Activated T-helper 1 cell treated with Interleukin-2 at 50 U/mL for 16 hours (primary cell): ENCODE measurements around the gene RORB.

Experiments
- DNase-seq: peaks from one replicate; pipeline ENCODE4 v3.0.0-alpha.2; 2020; ENCODE audit warnings: low read depth

Gene RORB

GRCh38 chr9:74496819-74497747, at the start of gene RORB:
Gene RORB (plus strand): TSS chr9:74497335. CDS start chr9:74497977, 642 bp downstream.
- no peak for DNase-seq

GRCh38 chr9:74447451-74448193, 49.5 kb upstream of the RORB start:
- no peak for DNase-seq

- no peak for DNase-seq
These were observed 48.1 kb upstream of the RORB start for GRCh38 chr9:74449060-74449459.

- DNase-seq: no peak
These were observed 38.3 kb upstream of the RORB start for GRCh38 chr9:74458832-74459231.

- DNase-seq: no peak
These were observed 33.3 kb upstream of the RORB start for GRCh38 chr9:74463825-74464224.

- no peak for DNase-seq
These were observed 18.5 kb upstream of the RORB start for GRCh38 chr9:74478606-74479005.

GRCh38 chr9:74479711-74480110, 17.4 kb upstream of the RORB start:
- no peak for DNase-seq

- DNase-seq: no peak
These were observed 9.7 kb upstream of the RORB start for GRCh38 chr9:74487395-74487794.

GRCh38 chr9:74493512-74493911, 3.6 kb upstream of the RORB start:
- DNase-seq: no peak

GRCh38 chr9:74494490-74494889, 2.6 kb upstream of the RORB start:
- DNase-seq: no peak

GRCh38 chr9:74496406-74496805, 729 bp upstream of the RORB start:
- DNase-seq: no peak

- DNase-seq: no peak
These were observed 849 bp downstream of the RORB start for GRCh38 chr9:74497748-74498620.

- DNase-seq: no peak
These were observed 1.5 kb downstream of the RORB start for GRCh38 chr9:74498621-74499095.

- DNase-seq: no peak
These were observed 2.0 kb downstream of the RORB start for GRCh38 chr9:74499111-74499601.

- no peak for DNase-seq
These were observed 2.8 kb downstream of the RORB start for GRCh38 chr9:74499770-74500583.

- no peak for DNase-seq
These were observed 3.4 kb downstream of the RORB start for GRCh38 chr9:74500584-74500924.

GRCh38 chr9:74501570-74501969, 4.4 kb downstream of the RORB start:
- DNase-seq: no peak

GRCh38 chr9:74503219-74503618, 6.1 kb downstream of the RORB start:
- no peak for DNase-seq

- no peak for DNase-seq
These were observed 6.5 kb downstream of the RORB start for GRCh38 chr9:74503666-74504065.

- DNase-seq: no peak
These were observed 14.2 kb downstream of the RORB start for GRCh38 chr9:74511333-74511732.

- no peak for DNase-seq
These were observed 15.3 kb downstream of the RORB start for GRCh38 chr9:74512416-74512815.
